Hepatocyte (in vitro differentiated cells): ENCODE measurements around the gene CEP131. TPM values are rescaled to one million over a fixed set of nuclear protein-coding genes. Genes with fewer than 3 reads are reported as not detected.

Source experiments
- DNase-seq: peaks from one replicate; pipeline ENCODE4 v3.0.0-alpha.2; 2016; ENCODE audit warnings: low spot score
- H2AFZ ChIP-seq: fragments of 200-600 bp; sonication (generic); 2 replicates; pipeline ENCODE4 v1.6.0; 2016; ENCODE audit warnings: antibody characterized with exemption, mild to moderate bottlenecking
- H3K27ac ChIP-seq: fragments of 200-600 bp; sonication (generic); 2 replicates; pipeline ENCODE4 v1.5.1; 2016; ENCODE audit warnings: mild to moderate bottlenecking
- H3K27me3 ChIP-seq: fragments of 200-600 bp; sonication (generic); 2 replicates; pipeline ENCODE4 v1.6.1; 2016
- H3K36me3 ChIP-seq: fragments of 200-600 bp; sonication (generic); replicated peaks from 2 replicates; pipeline ENCODE4 v1.5.1; 2016; ENCODE audit warnings: low read depth; ENCODE audit not compliant: insufficient read depth
- H3K4me1 ChIP-seq: fragments of 200-600 bp; sonication (generic); 2 replicates; pipeline ENCODE4 v1.5.1; 2016; ENCODE audit warnings: mild to moderate bottlenecking, moderate library complexity; ENCODE audit not compliant: insufficient read depth
- H3K4me2 ChIP-seq: fragments of 200-600 bp; sonication (generic); 2 replicates; pipeline ENCODE4 v1.6.0; 2016
- H3K4me3 ChIP-seq: fragments of 200-600 bp; sonication (generic); 2 replicates; pipeline ENCODE4 v1.5.1; 2016; ENCODE audit warnings: mild to moderate bottlenecking
- H3K79me2 ChIP-seq: fragments of 200-600 bp; sonication (generic); 2 replicates; pipeline ENCODE4 v1.6.0; 2017; ENCODE audit warnings: mild to moderate bottlenecking
- H3K9me2 ChIP-seq: fragments of 200-600 bp; sonication (generic); replicated peaks from 2 replicates; pipeline ENCODE4 v1.6.0; 2017; ENCODE audit warnings: mild to moderate bottlenecking; ENCODE audit not compliant: insufficient read depth
- H3K9me3 ChIP-seq: fragments of 200-600 bp; sonication (generic); 2 replicates; pipeline ENCODE4 v1.5.1; 2016; ENCODE audit warnings: low read depth, mild to moderate bottlenecking
- H4K20me1 ChIP-seq: fragments of 200-600 bp; sonication (generic); 2 replicates; pipeline ENCODE4 v1.6.0; 2016; ENCODE audit warnings: mild to moderate bottlenecking; ENCODE audit not compliant: insufficient read depth, poor library complexity, severe bottlenecking
- EZH2 ChIP-seq: fragments of 200-600 bp; sonication (generic); IDR thresholded peaks from 2 replicates; pipeline ENCODE4 v1.6.1; 2016; ENCODE audit warnings: antibody characterized with exemption, mild to moderate bottlenecking, borderline replicate concordance
- EZH2phosphoT487 ChIP-seq: fragments of 200-600 bp; sonication (generic); IDR thresholded peaks from one replicate; pipeline ENCODE4 v1.6.1; 2018; ENCODE audit warnings: antibody characterized with exemption, mild to moderate bottlenecking, low read depth, moderate library complexity; ENCODE audit not compliant: unreplicated experiment, severe bottlenecking
- whole genome bisulfite sequencing: methylation state at CpG from one replicate; pipeline ENCODE4 v1.1.6; 2016; ENCODE audit warnings: low lambda C conversion rate; ENCODE audit errors: missing lambda C conversion rate; 5-methylcytosine and 5-hydroxymethylcytosine counted together
- polyA plus RNA-seq: library from polyadenylated mRNA; unstranded; fragments of >200 nt; fragmentation: Nextera tagmentation; extraction: Ambion mirVana; gene quantifications from 2 replicates; pipeline ENCODE4 v1.2.1, GENCODE V29; 2016
- total RNA-seq: library from RNA; depleted of rRNA; stranded (reverse); fragments of >200 nt; gene quantifications from 2 replicates; pipeline ENCODE4 v1.2.3, GENCODE V29; 2014
- TF ChIP-seq, protein P1 (sequence below): fragments of 200-600 bp; sonication (generic); IDR thresholded peaks from 2 replicates; pipeline ENCODE4 v1.5.1; 2016; ENCODE audit warnings: antibody characterized with exemption, mild to moderate bottlenecking; ENCODE audit not compliant: poor library complexity

The CEP131 gene
- total and polyA plus RNA-seq, 2 experiments from 2014 or later, result 7.3 to 10.1 TPM

GRCh38 chr17:81176666-81177065, 46.1 kb downstream of the CEP131 start:
- Histone ChIP-seq H3K9me2 (no peaks in the 10 kb centered on the region), H4K20me1 (no peaks in the 10 kb centered on the region), H3K27ac (no peak overlapping the region), H3K27me3 (no peaks in the 10 kb centered on the region), H3K9me3 (no peaks in the 10 kb centered on the region), H3K36me3 (no peaks in the 10 kb centered on the region), H3K4me1 (no peaks in the 10 kb centered on the region), H3K79me2 (no peaks in the 10 kb centered on the region), H3K4me2 (no peak overlapping the region), H3K4me3 (no peak overlapping the region), H2AFZ (no peak overlapping the region)
- WGBS, result 94% methylated on average over 6 of the region's 7 CpGs
- no peak for DNase-seq
- TF ChIP-seq, protein P1, sequence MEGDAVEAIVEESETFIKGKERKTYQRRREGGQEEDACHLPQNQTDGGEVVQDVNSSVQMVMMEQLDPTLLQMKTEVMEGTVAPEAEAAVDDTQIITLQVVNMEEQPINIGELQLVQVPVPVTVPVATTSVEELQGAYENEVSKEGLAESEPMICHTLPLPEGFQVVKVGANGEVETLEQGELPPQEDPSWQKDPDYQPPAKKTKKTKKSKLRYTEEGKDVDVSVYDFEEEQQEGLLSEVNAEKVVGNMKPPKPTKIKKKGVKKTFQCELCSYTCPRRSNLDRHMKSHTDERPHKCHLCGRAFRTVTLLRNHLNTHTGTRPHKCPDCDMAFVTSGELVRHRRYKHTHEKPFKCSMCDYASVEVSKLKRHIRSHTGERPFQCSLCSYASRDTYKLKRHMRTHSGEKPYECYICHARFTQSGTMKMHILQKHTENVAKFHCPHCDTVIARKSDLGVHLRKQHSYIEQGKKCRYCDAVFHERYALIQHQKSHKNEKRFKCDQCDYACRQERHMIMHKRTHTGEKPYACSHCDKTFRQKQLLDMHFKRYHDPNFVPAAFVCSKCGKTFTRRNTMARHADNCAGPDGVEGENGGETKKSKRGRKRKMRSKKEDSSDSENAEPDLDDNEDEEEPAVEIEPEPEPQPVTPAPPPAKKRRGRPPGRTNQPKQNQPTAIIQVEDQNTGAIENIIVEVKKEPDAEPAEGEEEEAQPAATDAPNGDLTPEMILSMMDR, result no peak
- TF ChIP-seq EZH2phosphoT487 (no peak), EZH2 (no peak)

DNA sequence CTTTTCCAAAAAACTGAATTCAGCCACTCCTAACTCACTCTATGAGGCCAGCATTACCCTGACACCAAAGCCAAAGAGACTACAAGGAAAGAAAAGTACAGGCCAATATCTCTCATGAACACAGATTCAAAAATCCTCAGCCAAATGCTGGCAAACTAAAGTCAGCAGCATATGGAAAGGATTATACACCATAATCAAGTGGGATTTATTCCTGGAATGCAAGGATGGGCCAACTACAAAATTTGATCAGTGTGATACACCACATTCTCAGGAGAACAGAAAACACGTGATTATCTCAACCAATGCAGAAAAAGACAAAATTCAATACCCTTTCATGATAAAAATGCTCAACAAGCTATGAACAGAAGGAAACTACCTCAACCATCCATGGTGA, 49.0 kb downstream of the CEP131 start:
- Histone ChIP-seq H3K27me3 (no peaks in the 10 kb centered on the region), H2AFZ (no peak overlapping the region), H3K4me1 (no peaks in the 10 kb centered on the region), H3K9me2 (no peaks in the 10 kb centered on the region), H3K27ac (no peak overlapping the region), H3K79me2 (no peaks in the 10 kb centered on the region), H3K36me3 (no peaks in the 10 kb centered on the region), H3K4me2 (no peak overlapping the region), H3K9me3 (no peaks in the 10 kb centered on the region), H3K4me3 (no peak overlapping the region), H4K20me1 (no peaks in the 10 kb centered on the region)
- DNase-seq, result no peak
- TF ChIP-seq EZH2phosphoT487, result no peak
- TF ChIP-seq, protein P1, result no peak
- no peak for TF ChIP-seq EZH2
- WGBS, result 69% methylated on average over 1 of the region's 1 CpG

- Histone ChIP-seq H3K4me3 (no peak overlapping the region), H3K9me2 (no peaks in the 10 kb centered on the region), H4K20me1 (no peaks in the 10 kb centered on the region), H3K27ac (no peak overlapping the region), H3K9me3 (no peaks in the 10 kb centered on the region), H2AFZ (no peak overlapping the region), H3K4me2 (no peak overlapping the region), H3K36me3 (no peaks in the 10 kb centered on the region), H3K27me3 (no peaks in the 10 kb centered on the region), H3K4me1 (no peaks in the 10 kb centered on the region), H3K79me2 (no peaks in the 10 kb centered on the region)
- no peak for TF ChIP-seq EZH2phosphoT487
- TF ChIP-seq EZH2, result no peak
- TF ChIP-seq, protein P1, result no peak
- no peak for DNase-seq
- WGBS, result 93% methylated on average over 11 of the region's 11 CpGs
Measured at GRCh38 chr17:81173052-81173761, 49.6 kb downstream of the CEP131 start.
